ENCODE data around the gene C1QTNF6. TPM values are rescaled to one million over a fixed set of nuclear protein-coding genes. Genes with fewer than 3 reads are reported as not detected.

C1QTNF6 gene
- total RNA-seq, 1 experiment from 2014 or later: 85.9 TPM

DNA sequence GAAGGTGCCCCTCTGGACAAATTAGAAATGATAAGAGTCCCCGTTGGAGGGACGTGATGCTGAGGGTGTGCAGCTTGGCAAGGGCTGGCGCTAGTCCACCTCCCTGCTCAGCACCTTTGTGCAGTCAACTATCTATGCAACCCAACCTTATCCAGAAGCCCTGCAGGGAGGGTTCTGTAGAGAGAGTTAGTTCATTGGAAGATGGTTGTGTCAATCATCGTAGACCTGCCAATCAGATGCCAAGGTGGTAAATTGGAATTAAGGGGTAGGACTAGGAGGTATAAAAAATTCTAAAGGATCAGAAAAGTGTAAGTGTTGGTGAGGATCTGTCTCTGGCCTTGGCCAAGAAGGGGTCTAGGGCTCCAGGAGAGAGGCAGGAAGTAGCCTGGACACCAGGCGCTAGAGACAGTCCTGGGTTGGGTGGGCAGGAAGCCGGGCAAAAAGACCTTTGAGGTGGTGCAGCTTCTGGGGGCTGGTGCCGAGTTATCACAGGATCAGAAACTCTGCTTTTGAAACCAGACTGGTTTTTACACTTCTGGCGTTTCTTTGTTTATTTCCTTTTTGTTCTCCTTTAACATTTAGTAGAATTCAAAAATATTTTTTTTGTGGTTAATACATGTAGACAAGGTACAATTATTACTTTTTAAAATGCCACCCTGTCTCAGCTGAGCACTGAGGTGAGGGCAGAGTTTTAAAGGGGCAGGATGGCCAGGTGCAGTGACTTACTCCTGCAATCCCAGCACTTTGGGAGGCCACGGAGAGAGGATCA is 1.6 kb downstream of the C1QTNF6 start:
- H3K27me3 ChIP-seq (ENCODE audit: insufficient read depth, low read depth): no peaks in the 10 kb centered on the region
- H3K9me3 ChIP-seq (ENCODE audit: insufficient read depth, low read depth): no peaks in the 10 kb centered on the region
- peak overlapping the region; percentile 94 for H3K27ac ChIP-seq
- intact Hi-C loops (cut with micrococcal nuclease; ENCODE audit: unreplicated experiment): loop anchor here (10.0 kb wide), 1 partner anchor 358 kb away; no protein-coding TSS in a partner anchor
- TF ChIP-seq, protein P1, sequence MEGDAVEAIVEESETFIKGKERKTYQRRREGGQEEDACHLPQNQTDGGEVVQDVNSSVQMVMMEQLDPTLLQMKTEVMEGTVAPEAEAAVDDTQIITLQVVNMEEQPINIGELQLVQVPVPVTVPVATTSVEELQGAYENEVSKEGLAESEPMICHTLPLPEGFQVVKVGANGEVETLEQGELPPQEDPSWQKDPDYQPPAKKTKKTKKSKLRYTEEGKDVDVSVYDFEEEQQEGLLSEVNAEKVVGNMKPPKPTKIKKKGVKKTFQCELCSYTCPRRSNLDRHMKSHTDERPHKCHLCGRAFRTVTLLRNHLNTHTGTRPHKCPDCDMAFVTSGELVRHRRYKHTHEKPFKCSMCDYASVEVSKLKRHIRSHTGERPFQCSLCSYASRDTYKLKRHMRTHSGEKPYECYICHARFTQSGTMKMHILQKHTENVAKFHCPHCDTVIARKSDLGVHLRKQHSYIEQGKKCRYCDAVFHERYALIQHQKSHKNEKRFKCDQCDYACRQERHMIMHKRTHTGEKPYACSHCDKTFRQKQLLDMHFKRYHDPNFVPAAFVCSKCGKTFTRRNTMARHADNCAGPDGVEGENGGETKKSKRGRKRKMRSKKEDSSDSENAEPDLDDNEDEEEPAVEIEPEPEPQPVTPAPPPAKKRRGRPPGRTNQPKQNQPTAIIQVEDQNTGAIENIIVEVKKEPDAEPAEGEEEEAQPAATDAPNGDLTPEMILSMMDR (conservative IDR thresholded peaks at IDR 0.05): no peak
- TF ChIP-seq EZH2 (IDR thresholded peaks at IDR 0.05; ENCODE audit: low read depth): no peak
- peaks cover 30% of the 10 kb centered on the region for H3K79me2 ChIP-seq (ENCODE audit: low read depth)
- H3K36me3 ChIP-seq (ENCODE audit: low read depth): no peaks in the 10 kb centered on the region
- BruUV-seq (replicated peaks): no TSS peak
- DNase-seq: peak; percentile 71 to 80
- POLR2A ChIA-PET (ENCODE audit: unreplicated experiment): interaction anchor here (0.8 to 0.9 kb wide), 2 partner anchors 11 to 135 kb away, joined by 6 read pairs; partner anchors contain the start of gene KCTD17
- H3F3A ChIP-seq (ENCODE audit: insufficient read depth, low read depth): peaks cover 53% of the 10 kb centered on the region
- H4K20me1 ChIP-seq (ENCODE audit: insufficient read depth): no peaks in the 10 kb centered on the region
- CTCF ChIA-PET: interaction anchor here (0.8 to 0.9 kb wide), 2 partner anchors 8 to 13 kb away, joined by 3 to 5 read pairs; no protein-coding TSS in a partner anchor
- H2AFZ ChIP-seq: no peak overlapping the region
- peak overlapping the region; percentile 77 for H3K4me2 ChIP-seq
- peak overlapping the region; percentile 65 for H3K4me3 ChIP-seq
- no peaks in the 10 kb centered on the region for H3K9me2 ChIP-seq (ENCODE audit: insufficient read depth)
- peaks cover 52% of the 10 kb centered on the region for H3K4me1 ChIP-seq (replicated peaks; ENCODE audit: insufficient read depth)

DNA sequence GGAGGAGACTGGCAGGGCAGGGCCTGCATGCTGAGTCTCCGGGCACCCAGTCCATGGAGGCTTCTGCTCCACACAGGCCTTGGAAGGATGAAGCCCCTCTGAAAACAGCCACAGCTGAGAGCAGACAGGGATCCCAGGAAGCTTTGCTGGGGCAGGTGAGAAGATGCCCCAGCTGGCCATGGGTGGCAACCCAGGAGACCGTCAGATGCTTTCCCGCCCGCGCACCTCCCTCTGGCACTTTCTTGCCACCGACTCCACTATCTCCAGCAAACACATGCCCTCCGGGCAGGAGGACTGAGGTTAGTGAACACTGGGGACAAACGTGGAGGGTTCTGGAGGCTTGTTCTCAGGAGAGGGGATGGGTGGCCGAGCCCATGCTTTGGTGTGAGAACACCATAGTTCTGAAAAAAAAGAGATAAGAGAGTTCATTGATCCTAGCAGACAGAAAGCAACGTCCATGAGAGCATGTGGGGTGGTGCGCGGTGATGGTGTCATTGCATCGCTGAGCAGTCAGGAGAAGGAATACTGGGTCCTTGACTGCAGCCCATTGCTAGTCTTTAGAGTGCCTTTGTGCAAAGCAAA is 2.3 kb downstream of the C1QTNF6 start:
- Histone ChIP-seq H3K4me1 (replicated peaks; ENCODE audit: insufficient read depth) (peaks cover 46% of the 10 kb centered on the region), H3K27me3 (ENCODE audit: insufficient read depth, low read depth) (no peaks in the 10 kb centered on the region), H2AFZ (no peak overlapping the region), H3K4me2 (peak overlapping the region; percentile 77), H3F3A (ENCODE audit: insufficient read depth, low read depth) (peaks cover 49% of the 10 kb centered on the region), H3K79me2 (ENCODE audit: low read depth) (peaks cover 30% of the 10 kb centered on the region), H4K20me1 (ENCODE audit: insufficient read depth) (no peaks in the 10 kb centered on the region), H3K9me2 (ENCODE audit: insufficient read depth) (no peaks in the 10 kb centered on the region), H3K36me3 (ENCODE audit: low read depth) (no peaks in the 10 kb centered on the region), H3K4me3 (no peak overlapping the region; the same call in 1 of the 2 replicates), H3K27ac (no peak overlapping the region), H3K9me3 (ENCODE audit: insufficient read depth, low read depth) (no peaks in the 10 kb centered on the region)
- CTCF ChIA-PET: no interaction called here
- POLR2A ChIA-PET (ENCODE audit: unreplicated experiment): interaction anchor here (0.6 kb wide), 1 partner anchor 12 kb away, joined by 4 read pairs; no protein-coding TSS in a partner anchor
- no peak for DNase-seq
- no TSS peak for BruUV-seq (replicated peaks)
- TF ChIP-seq, protein P1 (conservative IDR thresholded peaks at IDR 0.05): no peak
- no peak for TF ChIP-seq EZH2 (IDR thresholded peaks at IDR 0.05; ENCODE audit: low read depth)
- intact Hi-C loops (cut with micrococcal nuclease; ENCODE audit: unreplicated experiment): loop anchor here (10.0 kb wide), 1 partner anchor 359 kb away; no protein-coding TSS in a partner anchor

DNA sequence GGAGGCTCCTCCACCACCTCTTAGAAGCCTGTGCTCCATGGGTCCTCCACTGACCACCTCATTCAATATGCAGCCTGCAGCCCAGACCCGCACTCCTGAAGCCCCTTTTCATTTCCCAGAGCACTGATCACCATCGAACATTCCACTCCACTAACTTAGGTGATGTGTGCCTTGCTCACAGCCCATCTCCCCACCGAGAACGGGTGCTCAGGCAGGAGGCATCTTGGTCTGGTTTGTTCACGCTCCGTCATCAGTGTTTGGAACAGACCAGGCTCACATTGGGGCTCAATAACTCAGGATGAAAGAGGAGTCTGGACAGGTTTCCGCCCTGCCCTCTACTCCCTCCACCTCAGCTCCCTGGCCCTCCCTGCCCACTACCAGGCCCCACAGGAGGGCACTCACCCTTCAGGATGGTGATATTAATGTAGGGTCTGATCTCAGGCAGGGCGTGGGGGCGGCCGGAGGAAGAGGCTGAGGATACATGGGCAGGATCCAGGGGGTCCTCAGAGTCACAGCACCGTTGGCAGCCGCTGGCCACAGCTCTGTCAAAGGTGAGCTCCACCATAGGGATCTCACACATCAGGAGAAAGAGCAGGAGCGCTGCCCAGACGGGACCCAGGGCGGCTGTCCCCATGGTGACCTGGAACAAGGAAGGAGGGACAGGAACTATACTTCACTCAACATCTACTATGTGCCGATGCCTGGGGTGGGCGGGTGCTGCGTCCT is 3.1 kb downstream of the C1QTNF6 start:
- Histone ChIP-seq H3K79me2 (ENCODE audit: low read depth) (peaks cover 30% of the 10 kb centered on the region), H2AFZ (no peak overlapping the region), H3K9me2 (ENCODE audit: insufficient read depth) (no peaks in the 10 kb centered on the region), H3K36me3 (ENCODE audit: low read depth) (no peaks in the 10 kb centered on the region), H3K27ac (no peak overlapping the region), H3K9me3 (ENCODE audit: insufficient read depth, low read depth) (no peaks in the 10 kb centered on the region), H3K4me2 (no peak overlapping the region), H3K4me1 (replicated peaks; ENCODE audit: insufficient read depth) (peaks cover 38% of the 10 kb centered on the region), H3K4me3 (no peak overlapping the region), H3K27me3 (ENCODE audit: insufficient read depth, low read depth) (no peaks in the 10 kb centered on the region), H3F3A (ENCODE audit: insufficient read depth, low read depth) (peaks cover 42% of the 10 kb centered on the region), H4K20me1 (ENCODE audit: insufficient read depth) (no peaks in the 10 kb centered on the region)
- POLR2A ChIA-PET (ENCODE audit: unreplicated experiment): interaction anchor here (0.6 kb wide), 1 partner anchor 13 kb away, joined by 4 read pairs; no protein-coding TSS in a partner anchor
- no TSS peak for BruUV-seq (replicated peaks)
- CTCF ChIA-PET: no interaction called here
- DNase-seq: no peak
- no peak for TF ChIP-seq EZH2 (IDR thresholded peaks at IDR 0.05; ENCODE audit: low read depth)
- TF ChIP-seq, protein P1 (conservative IDR thresholded peaks at IDR 0.05): no peak
- intact Hi-C loops (cut with micrococcal nuclease; ENCODE audit: unreplicated experiment): loop anchor here (10.0 kb wide), 1 partner anchor 360 kb away; no protein-coding TSS in a partner anchor

Data from PC-9 (cell line).